ENCODE results near the gene PXYLP1.
"Not testable (repeated sequence)": the region's sequence is repeated elsewhere in the genome, so short reads cannot be mapped to it uniquely, and the experiment has no call there.

The PXYLP1 gene

GRCh38 chr3:141291559-141292355 lies 60.1 kb downstream of the PXYLP1 start:
- no peaks in the 10 kb centered on the region for H3K27me3 ChIP-seq (ENCODE audit: control insufficient read depth, insufficient read depth, low read length)
- no peaks in the 10 kb centered on the region for H3K36me3 ChIP-seq (ENCODE audit: control insufficient read depth, insufficient read depth, low read length)
- H3K4me3 ChIP-seq (ENCODE audit: low read length), result no peak overlapping the region
- no peak overlapping the region for H3K27ac ChIP-seq (ENCODE audit: low read length)
- no peak for DNase-seq (ENCODE audit: low read depth, low spot score)
- WGBS (ENCODE audit: insufficient coverage, insufficient read length), result no CpG with 5 or more reads among the region's 12 CpGs
- H3K9me3 ChIP-seq (ENCODE audit: control insufficient read depth, insufficient read depth, low read length), result no peaks in the 10 kb centered on the region
- H3K4me1 ChIP-seq (ENCODE audit: control insufficient read depth, insufficient read depth, low read length), result no peaks in the 10 kb centered on the region

GRCh38 chr3:141292356-141293058 lies 60.9 kb downstream of the PXYLP1 start:
- Histone ChIP-seq H3K36me3 (ENCODE audit: control insufficient read depth, insufficient read depth, low read length) (no peaks in the 10 kb centered on the region), H3K9me3 (ENCODE audit: control insufficient read depth, insufficient read depth, low read length) (no peaks in the 10 kb centered on the region), H3K4me3 (ENCODE audit: low read length) (no peak overlapping the region), H3K4me1 (ENCODE audit: control insufficient read depth, insufficient read depth, low read length) (no peaks in the 10 kb centered on the region), H3K27ac (ENCODE audit: low read length) (no peak overlapping the region), H3K27me3 (ENCODE audit: control insufficient read depth, insufficient read depth, low read length) (no peaks in the 10 kb centered on the region)
- whole genome bisulfite sequencing (ENCODE audit: insufficient coverage, insufficient read length), result no CpG with 5 or more reads among the region's 19 CpGs
- no peak for DNase-seq (ENCODE audit: low read depth, low spot score)

GRCh38 chr3:141294301-141294700 lies 62.7 kb downstream of the PXYLP1 start:
- WGBS (ENCODE audit: insufficient coverage, insufficient read length), result 100% methylated on average over 1 of the region's 3 CpGs
- no peak overlapping the region for H3K27ac ChIP-seq (ENCODE audit: low read length)
- DNase-seq (ENCODE audit: low read depth, low spot score), result no peak

GRCh38 chr3:141294848-141295247 lies 63.2 kb downstream of the PXYLP1 start:
- no peak overlapping the region for H3K27ac ChIP-seq (ENCODE audit: low read length)
- DNase-seq (ENCODE audit: low read depth, low spot score), result no peak
- WGBS (ENCODE audit: insufficient coverage, insufficient read length), result no CpG with 5 or more reads among the region's 2 CpGs
- no peaks in the 10 kb centered on the region for H3K36me3 ChIP-seq (ENCODE audit: control insufficient read depth, insufficient read depth, low read length)
- no peaks in the 10 kb centered on the region for H3K9me3 ChIP-seq (ENCODE audit: control insufficient read depth, insufficient read depth, low read length)
- H3K4me3 ChIP-seq (ENCODE audit: low read length), result no peak overlapping the region
- H3K27me3 ChIP-seq (ENCODE audit: control insufficient read depth, insufficient read depth, low read length), result no peaks in the 10 kb centered on the region
- H3K4me1 ChIP-seq (ENCODE audit: control insufficient read depth, insufficient read depth, low read length), result no peaks in the 10 kb centered on the region

More at GRCh38 chr3:141294301-141294700, 62.7 kb downstream of the PXYLP1 start:
- Histone ChIP-seq H3K27me3 (ENCODE audit: control insufficient read depth, insufficient read depth, low read length) (no peaks in the 10 kb centered on the region), H3K9me3 (ENCODE audit: control insufficient read depth, insufficient read depth, low read length) (no peaks in the 10 kb centered on the region), H3K4me3 (ENCODE audit: low read length) (no peak overlapping the region), H3K4me1 (ENCODE audit: control insufficient read depth, insufficient read depth, low read length) (no peaks in the 10 kb centered on the region), H3K36me3 (ENCODE audit: control insufficient read depth, insufficient read depth, low read length) (no peaks in the 10 kb centered on the region)

GRCh38 chr3:141300426-141300825 lies 68.8 kb downstream of the PXYLP1 start:
- DNase-seq (ENCODE audit: low read depth, low spot score); H3K36me3 ChIP-seq (ENCODE audit: control insufficient read depth, insufficient read depth, low read length); H3K4me3 ChIP-seq (ENCODE audit: low read length); H3K4me1 ChIP-seq (ENCODE audit: control insufficient read depth, insufficient read depth, low read length); H3K27me3 ChIP-seq (ENCODE audit: control insufficient read depth, insufficient read depth, low read length); H3K9me3 ChIP-seq (ENCODE audit: control insufficient read depth, insufficient read depth, low read length); H3K27ac ChIP-seq (ENCODE audit: low read length): not testable (repeated sequence)
- no CpG with 5 or more reads among the region's 7 CpGs for WGBS (ENCODE audit: insufficient coverage, insufficient read length)

GRCh38 chr3:141302364-141303141 lies 70.9 kb downstream of the PXYLP1 start:
- Histone ChIP-seq H3K36me3 (ENCODE audit: control insufficient read depth, insufficient read depth, low read length) (no peaks in the 10 kb centered on the region), H3K9me3 (ENCODE audit: control insufficient read depth, insufficient read depth, low read length) (no peaks in the 10 kb centered on the region), H3K4me1 (ENCODE audit: control insufficient read depth, insufficient read depth, low read length) (no peaks in the 10 kb centered on the region; the same call in 1 of the 2 replicates), H3K4me3 (ENCODE audit: low read length) (no peak overlapping the region), H3K27ac (ENCODE audit: low read length) (no peak overlapping the region), H3K27me3 (ENCODE audit: control insufficient read depth, insufficient read depth, low read length) (no peaks in the 10 kb centered on the region)
- DNase-seq (ENCODE audit: low read depth, low spot score), result no peak
- WGBS (ENCODE audit: insufficient coverage, insufficient read length), result no CpG with 5 or more reads among the region's 7 CpGs

- peak; percentile 55 for DNase-seq (ENCODE audit: low read depth, low spot score)
- H3K9me3 ChIP-seq (ENCODE audit: control insufficient read depth, insufficient read depth, low read length), result no peaks in the 10 kb centered on the region
- H3K4me3 ChIP-seq (ENCODE audit: low read length), result no peak overlapping the region
- WGBS (ENCODE audit: insufficient coverage, insufficient read length), result no CpG with 5 or more reads among the region's 13 CpGs
- no peaks in the 10 kb centered on the region for H3K36me3 ChIP-seq (ENCODE audit: control insufficient read depth, insufficient read depth, low read length)
- no peaks in the 10 kb centered on the region for H3K27me3 ChIP-seq (ENCODE audit: control insufficient read depth, insufficient read depth, low read length)
- no peak overlapping the region for H3K27ac ChIP-seq (ENCODE audit: low read length)
- no peaks in the 10 kb centered on the region; the same call in 1 of the 2 replicates for H3K4me1 ChIP-seq (ENCODE audit: control insufficient read depth, insufficient read depth, low read length)
These were observed 72.0 kb downstream of the PXYLP1 start for GRCh38 chr3:141303481-141304223.

- no peaks in the 10 kb centered on the region; the same call in 1 of the 2 replicates for H3K4me1 ChIP-seq (ENCODE audit: control insufficient read depth, insufficient read depth, low read length)
- H3K27ac ChIP-seq (ENCODE audit: low read length), result no peak overlapping the region
These were observed 73.8 kb downstream of the PXYLP1 start for GRCh38 chr3:141305436-141305835.

GRCh38 chr3:141306276-141306675 lies 74.7 kb downstream of the PXYLP1 start:
- Histone ChIP-seq H3K4me3 (ENCODE audit: low read length) (no peak overlapping the region), H3K9me3 (ENCODE audit: control insufficient read depth, insufficient read depth, low read length) (no peaks in the 10 kb centered on the region), H3K27me3 (ENCODE audit: control insufficient read depth, insufficient read depth, low read length) (no peaks in the 10 kb centered on the region), H3K4me1 (ENCODE audit: control insufficient read depth, insufficient read depth, low read length) (no peaks in the 10 kb centered on the region; the same call in 1 of the 2 replicates), H3K36me3 (ENCODE audit: control insufficient read depth, insufficient read depth, low read length) (no peaks in the 10 kb centered on the region), H3K27ac (ENCODE audit: low read length) (no peak overlapping the region)
- WGBS (ENCODE audit: insufficient coverage, insufficient read length), result no CpG with 5 or more reads among the region's 5 CpGs
- no peak for DNase-seq (ENCODE audit: low read depth, low spot score)

More at GRCh38 chr3:141305436-141305835, 73.8 kb downstream of the PXYLP1 start:
- DNase-seq (ENCODE audit: low read depth, low spot score), result no peak
- no peaks in the 10 kb centered on the region for H3K36me3 ChIP-seq (ENCODE audit: control insufficient read depth, insufficient read depth, low read length)
- no peak overlapping the region for H3K4me3 ChIP-seq (ENCODE audit: low read length)
- H3K9me3 ChIP-seq (ENCODE audit: control insufficient read depth, insufficient read depth, low read length), result no peaks in the 10 kb centered on the region
- H3K27me3 ChIP-seq (ENCODE audit: control insufficient read depth, insufficient read depth, low read length), result no peaks in the 10 kb centered on the region

GRCh38 chr3:141306922-141307321 lies 75.3 kb downstream of the PXYLP1 start:
- no CpG with 5 or more reads among the region's 5 CpGs for WGBS (ENCODE audit: insufficient coverage, insufficient read length)
- Histone ChIP-seq H3K27me3 (ENCODE audit: control insufficient read depth, insufficient read depth, low read length) (no peaks in the 10 kb centered on the region), H3K9me3 (ENCODE audit: control insufficient read depth, insufficient read depth, low read length) (no peaks in the 10 kb centered on the region), H3K4me1 (ENCODE audit: control insufficient read depth, insufficient read depth, low read length) (no peaks in the 10 kb centered on the region; the same call in 1 of the 2 replicates), H3K27ac (ENCODE audit: low read length) (no peak overlapping the region), H3K36me3 (ENCODE audit: control insufficient read depth, insufficient read depth, low read length) (no peaks in the 10 kb centered on the region), H3K4me3 (ENCODE audit: low read length) (no peak overlapping the region)
- no peak for DNase-seq (ENCODE audit: low read depth, low spot score)

Measured in iPS DF 6.9 (cell line).